Left kidney (tissue), 2 donors: Measurements from ENCODE around the gene ACD. TPM values are rescaled to one million over a fixed set of nuclear protein-coding genes. Genes with fewer than 3 reads are reported as not detected.

Experiments used
- DNase-seq: peaks from one replicate; pipeline ENCODE4 v3.0.0-alpha.2; 2013
- polyA plus RNA-seq: library from polyadenylated mRNA; unstranded; fragments of 120-200 nt; gene quantifications from one replicate; pipeline ENCODE4 v1.2.1, GENCODE V29; 2013; ENCODE audit not compliant: insufficient read length

Gene ACD
- polyA plus RNA-seq, 1 donor: 23.9 TPM

GRCh38 chr16:67648088-67648763 lies 11.8 kb downstream of the ACD start:
- DNase-seq: no peak

- DNase-seq: no peak
Measured at GRCh38 chr16:67647681-67648080, 12.4 kb downstream of the ACD start.

DNA sequence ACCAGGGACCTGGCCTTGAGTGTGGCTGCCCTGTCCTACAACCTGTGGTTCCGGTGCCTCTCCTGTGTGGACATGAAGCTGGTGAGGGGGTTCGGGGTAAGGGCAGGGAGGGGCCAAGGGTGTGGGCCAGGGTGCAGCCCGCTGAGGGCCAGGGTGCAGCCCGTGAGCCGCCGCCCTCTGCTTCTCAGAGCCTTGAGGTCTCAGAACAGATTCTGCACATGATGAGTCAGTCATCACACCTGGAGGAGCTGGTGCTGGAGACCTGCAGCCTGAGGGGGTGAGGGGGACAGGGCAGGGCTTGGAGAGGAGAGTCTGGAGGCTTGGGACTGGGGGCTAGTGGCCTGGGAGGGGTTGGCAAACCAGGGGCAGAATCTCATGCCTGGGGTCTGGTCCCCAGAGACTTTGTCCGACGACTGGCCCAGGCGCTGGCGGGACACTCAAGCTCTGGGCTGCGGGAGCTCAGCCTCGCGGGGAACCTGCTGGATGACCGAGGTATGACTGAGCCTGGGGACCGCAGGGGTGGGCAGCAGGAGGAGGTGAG lies 12.9 kb downstream of the ACD start:
- no peak for DNase-seq

GRCh38 chr16:67645397-67646121 lies 14.5 kb downstream of the ACD start:
- no peak for DNase-seq

GRCh38 chr16:67644038-67644437 lies 16.0 kb downstream of the ACD start:
- DNase-seq: no peak

DNA sequence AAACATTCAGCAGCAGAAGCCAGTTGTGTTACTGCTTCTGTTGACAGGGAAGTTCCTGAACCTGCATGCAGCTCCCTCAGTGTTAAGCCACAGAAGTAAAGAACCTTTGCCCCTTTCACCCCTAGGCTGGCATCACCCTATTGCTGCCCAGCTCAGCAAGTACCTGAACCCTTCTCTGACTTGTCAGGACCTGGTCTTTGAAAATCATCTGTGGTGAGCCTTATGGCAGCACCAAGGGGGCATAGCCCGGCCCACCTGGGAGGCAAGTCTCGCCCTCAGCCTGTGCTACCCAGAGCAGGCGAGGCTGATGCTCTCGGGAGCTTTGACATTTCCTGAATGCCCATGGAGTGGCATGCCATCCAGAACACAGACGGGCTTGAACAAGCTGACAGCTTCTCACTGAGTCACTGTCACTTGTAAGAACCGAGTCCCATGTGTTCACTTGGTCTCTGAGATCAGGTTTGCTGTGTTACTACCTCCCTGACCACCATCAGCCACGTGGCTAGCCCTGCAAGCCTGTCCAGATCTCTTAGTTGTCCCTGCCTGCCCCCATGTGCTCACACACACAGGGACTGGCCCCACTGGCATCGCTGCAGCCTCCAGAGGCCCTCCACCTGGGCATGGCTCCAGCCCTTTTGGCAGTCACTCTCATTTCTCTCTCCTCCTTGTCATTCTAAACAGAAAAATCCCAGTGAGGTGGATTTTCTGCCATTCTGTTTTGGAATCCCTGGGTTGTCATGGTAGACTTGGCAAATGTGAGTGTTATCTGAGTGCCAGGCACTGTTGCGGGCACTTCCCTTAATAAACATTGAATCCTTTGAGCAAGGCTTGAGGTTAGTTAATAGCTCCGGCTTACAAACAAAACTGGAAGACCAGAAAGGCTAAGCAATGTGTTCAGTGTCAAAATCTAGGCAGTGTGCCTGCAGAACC lies 18.0 kb downstream of the ACD start:
- DNase-seq: no peak

- no peak for DNase-seq
Measured at GRCh38 chr16:67637625-67638024, 22.4 kb downstream of the ACD start.

- DNase-seq: no peak
Measured at GRCh38 chr16:67636713-67637112, 23.3 kb downstream of the ACD start.

DNA sequence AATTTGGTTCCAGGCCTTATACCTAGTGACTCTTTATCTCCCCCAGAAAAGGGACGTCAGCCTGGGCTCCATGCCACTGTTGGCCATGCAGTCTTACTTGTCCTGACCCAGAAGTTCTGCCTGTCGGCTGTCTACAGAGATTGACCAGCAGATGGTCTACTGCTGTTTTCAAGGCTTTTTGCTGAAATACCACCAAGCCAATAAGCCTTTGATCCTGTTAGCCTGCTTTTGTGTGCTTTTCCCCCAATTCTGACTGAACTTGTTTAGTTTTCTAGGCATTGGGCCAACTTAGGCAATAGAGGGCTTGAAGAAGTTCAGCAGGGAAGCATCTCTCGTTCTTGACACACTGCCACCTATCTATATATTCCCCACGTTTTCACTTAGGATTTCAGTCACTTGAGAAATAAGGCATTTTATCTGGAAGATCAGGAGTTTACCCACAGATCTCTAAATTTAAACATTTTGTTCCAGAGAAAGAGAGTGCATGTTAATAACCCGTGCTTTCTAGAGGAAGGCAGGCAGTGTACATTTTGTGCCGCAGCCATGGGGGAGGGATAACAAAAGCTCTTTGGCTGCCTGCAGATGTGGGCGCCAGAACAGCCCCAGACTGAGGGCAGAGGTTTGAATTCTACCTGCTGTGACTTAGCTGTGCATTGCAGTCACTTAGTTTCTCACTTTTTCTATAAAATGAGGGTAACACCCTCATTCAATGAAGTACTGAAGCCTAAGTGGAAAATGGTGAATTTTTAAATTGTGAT lies 27.5 kb downstream of the ACD start:
- no peak for DNase-seq

DNA sequence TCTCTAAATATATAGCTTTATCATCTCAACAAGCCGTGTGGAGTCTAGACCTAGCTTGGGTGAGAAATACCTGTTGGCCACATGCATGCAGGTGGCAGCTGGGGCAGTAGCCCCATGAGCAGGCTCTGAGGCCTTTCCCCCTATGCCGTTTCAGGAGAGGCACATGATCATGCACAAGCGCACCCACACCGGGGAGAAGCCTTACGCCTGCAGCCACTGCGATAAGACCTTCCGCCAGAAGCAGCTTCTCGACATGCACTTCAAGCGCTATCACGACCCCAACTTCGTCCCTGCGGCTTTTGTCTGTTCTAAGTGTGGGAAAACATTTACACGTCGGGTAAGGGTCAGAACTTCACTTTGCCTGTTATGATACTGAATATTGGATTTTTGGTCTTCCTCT lies 31.8 kb downstream of the ACD start:
- no peak for DNase-seq

- DNase-seq: no peak
Measured at GRCh38 chr16:67613808-67614207, 46.3 kb downstream of the ACD start.

- DNase-seq: no peak
Measured at GRCh38 chr16:67608364-67608763, 51.7 kb downstream of the ACD start.

Other genes with a start within 250 kb of the ACD start
- 11.5 TPM for gene ZDHHC1, start 243.8 kb downstream of the ACD start, polyA plus RNA-seq
- gene HSD11B2, start 229.1 kb downstream of the ACD start, polyA plus RNA-seq: 40.8 TPM
- gene ATP6V0D1, start 179.1 kb downstream of the ACD start, polyA plus RNA-seq: 83.5 TPM
- gene AGRP, start 176.7 kb downstream of the ACD start, polyA plus RNA-seq: 0.18 TPM
- gene RIPOR1, start 131.4 kb downstream of the ACD start, polyA plus RNA-seq: 112 TPM
- gene CTCF, start 97.7 kb downstream of the ACD start, polyA plus RNA-seq: 88.3 TPM
- gene CARMIL2, start 15.1 kb downstream of the ACD start, polyA plus RNA-seq: 1.2 TPM
- gene PARD6A, start 700 bp upstream of the ACD start, polyA plus RNA-seq: 2.2 TPM
- gene ENKD1, start 6.5 kb upstream of the ACD start, polyA plus RNA-seq: 25.8 TPM
- 2.8 TPM for gene C16orf86, start 6.6 kb upstream of the ACD start, polyA plus RNA-seq
- gene GFOD2, start 59.1 kb upstream of the ACD start, polyA plus RNA-seq: 19.7 TPM
- gene RANBP10, start 146.3 kb upstream of the ACD start, polyA plus RNA-seq: 29.3 TPM
- gene TSNAXIP1, start 146.6 kb upstream of the ACD start, polyA plus RNA-seq: 7.8 TPM
- 26.1 TPM for gene THAP11, start 182.1 kb upstream of the ACD start, polyA plus RNA-seq
- 128 TPM for gene NUTF2, start 186.7 kb upstream of the ACD start, polyA plus RNA-seq
- gene CENPT, start 187.4 kb upstream of the ACD start, polyA plus RNA-seq: 51.7 TPM
- gene EDC4, start 212.8 kb upstream of the ACD start, polyA plus RNA-seq: 92.2 TPM
- gene NRN1L, start 224.6 kb upstream of the ACD start, polyA plus RNA-seq: not detected
- 33.7 TPM for gene PSKH1, start 233.0 kb upstream of the ACD start, polyA plus RNA-seq